Measurements from ENCODE around the gene TMEM8B.

TMEM8B gene

DNA sequence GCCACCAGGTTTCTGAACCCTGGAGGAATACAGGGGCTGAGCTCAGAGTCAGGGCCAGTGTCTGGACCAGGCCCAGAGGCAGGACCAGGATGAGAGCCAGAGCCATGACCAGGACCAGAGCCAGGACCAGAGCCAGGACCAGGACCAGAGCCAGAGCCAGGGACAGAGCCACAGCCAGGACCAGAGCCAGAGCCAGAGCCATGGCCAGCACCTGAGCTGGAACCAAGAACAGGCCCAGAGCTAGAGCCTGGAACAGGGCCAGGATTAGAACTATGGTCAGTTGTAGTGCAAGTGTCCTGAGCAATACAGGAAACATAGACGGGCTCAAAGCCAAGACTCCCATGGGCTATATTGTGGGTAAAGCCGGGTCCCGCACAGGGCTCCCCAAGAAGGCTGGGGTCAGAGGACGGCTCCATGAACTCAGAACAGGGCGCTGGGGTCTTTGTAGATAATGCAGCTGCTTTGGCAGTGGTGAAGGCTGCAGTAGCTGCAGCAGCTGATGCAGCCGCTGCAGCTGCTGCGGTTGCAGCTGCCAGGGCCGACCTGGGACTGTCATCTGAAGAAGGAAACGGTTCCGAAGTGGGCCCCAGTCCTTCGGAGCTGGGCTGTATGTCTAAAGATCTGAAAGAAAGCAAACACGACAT lies 17.5 kb upstream of the TMEM8B start:
- no peak for DNase-seq

DNA sequence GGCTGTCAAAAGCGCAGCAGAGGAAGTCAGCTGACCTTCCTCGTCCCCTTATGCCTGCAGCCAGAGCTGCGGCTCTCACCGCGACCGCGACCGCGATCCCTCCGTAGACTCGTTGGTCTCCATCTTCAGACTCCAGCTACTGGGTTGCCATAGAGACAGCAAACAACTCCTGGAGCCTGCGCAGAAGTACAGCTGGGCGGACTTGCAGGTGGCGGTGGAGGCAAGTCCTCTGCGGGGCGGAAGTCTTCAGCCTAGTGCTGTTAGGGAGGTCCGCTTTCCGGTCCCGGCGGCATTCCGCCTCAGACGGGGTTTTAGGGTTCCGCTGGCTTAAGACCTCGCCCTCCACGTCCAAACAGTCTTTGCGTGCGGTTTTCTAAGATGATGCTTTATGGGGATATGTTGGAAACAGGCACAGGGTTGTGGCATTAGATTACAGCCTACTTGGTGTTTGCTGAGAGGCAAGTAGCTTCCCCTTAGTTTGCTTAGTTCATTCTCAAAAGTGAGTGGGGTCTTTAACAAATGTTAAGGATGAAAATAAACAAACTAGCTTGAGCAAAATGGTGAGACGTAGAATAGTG lies 16.9 kb upstream of the TMEM8B start, which contains the start of gene SPAG8:
SPAG8 (minus strand) TSS at position 238 of the 578 bp plus-strand sequence; CDS start at position 123, 115 bp downstream.
- DNase-seq = peak; percentile 88

- DNase-seq = no peak
These were observed 15.5 kb upstream of the TMEM8B start for GRCh38 chr9:35813434-35814105.

- DNase-seq = no peak
These were observed 14.8 kb upstream of the TMEM8B start for GRCh38 chr9:35814106-35814840.

DNA sequence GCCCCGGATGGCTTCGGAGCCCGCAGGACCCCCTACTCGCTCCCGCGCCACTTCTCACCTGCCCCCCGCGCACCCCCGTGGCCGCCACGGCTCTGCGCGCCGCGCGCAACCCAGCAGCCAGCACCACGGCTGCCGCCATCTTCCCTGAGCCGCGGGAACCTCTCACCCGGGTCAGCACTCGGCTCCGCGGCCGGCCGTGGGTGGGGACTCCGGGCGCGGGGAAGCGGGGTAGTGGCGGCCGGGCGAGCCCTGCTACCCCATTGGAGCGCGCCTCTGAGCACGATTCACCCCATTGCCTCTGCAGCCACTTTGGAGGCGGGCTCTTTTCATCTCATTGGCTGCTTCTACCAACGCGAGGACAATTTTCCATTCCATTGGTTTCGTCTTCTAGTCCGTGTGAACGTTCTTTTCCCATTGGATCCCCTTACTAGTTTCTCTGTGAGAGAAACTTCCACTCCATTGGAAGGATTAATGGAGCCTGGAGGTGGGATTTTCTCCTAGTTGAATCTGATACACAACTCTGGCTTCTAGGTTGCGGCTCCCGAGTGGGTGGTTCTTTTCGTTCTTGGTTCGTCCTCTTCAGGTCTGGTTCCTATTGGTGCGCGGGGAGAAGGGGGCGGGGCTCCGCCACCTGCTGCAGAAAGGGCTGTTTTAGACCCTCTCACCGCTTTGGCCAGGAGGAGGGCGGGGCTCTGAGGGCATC lies 14.0 kb upstream of the TMEM8B start, which contains the start of gene HINT2:
HINT2 (minus strand) TSS at position 202 of the 703 bp plus-strand sequence; CDS start at position 139, 63 bp downstream.
- DNase-seq = peak; percentile 96

GRCh38 chr9:35816708-35817107 lies 12.3 kb upstream of the TMEM8B start:
- DNase-seq = no peak

DNA sequence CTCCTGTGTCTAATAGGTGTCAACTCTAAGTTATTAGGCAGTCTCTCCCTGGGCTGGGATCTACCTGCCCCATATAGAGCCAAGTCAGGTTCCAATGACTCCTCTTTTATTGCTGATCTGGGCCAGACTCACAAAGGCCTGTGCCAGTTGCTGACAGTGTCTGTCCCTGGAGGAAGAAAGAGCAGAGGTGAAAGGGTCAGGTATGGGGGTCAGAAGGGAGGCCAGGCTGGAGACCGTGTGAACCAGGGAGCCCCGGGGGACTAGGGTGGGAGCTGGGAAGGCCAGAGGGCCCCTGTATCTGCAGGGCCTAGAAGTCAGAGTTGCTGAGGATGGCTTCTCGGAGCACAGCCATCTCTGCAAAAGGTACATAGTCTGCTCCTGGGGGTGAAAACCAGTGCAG lies 10.7 kb upstream of the TMEM8B start:
- no peak for DNase-seq

DNA sequence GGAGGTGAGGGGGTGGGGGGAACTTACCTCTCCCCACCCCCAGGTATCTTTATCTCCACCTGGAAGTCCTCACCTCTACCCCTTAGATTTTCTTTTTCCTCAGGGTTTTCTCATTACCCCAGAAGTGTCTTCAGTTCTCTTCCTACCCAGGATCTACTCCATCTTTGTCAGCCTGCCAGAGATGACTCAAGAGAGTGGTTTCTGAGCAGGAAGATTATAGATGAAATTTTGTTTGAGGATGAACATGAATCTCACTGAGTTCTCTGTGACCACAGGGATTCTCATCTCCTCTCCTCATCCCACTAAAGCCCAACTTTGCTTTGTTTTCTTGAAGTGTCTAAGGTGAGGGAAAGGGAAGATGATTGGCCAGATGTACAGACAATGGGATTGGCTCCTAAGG lies 9.0 kb upstream of the TMEM8B start:
- DNase-seq = no peak

DNA sequence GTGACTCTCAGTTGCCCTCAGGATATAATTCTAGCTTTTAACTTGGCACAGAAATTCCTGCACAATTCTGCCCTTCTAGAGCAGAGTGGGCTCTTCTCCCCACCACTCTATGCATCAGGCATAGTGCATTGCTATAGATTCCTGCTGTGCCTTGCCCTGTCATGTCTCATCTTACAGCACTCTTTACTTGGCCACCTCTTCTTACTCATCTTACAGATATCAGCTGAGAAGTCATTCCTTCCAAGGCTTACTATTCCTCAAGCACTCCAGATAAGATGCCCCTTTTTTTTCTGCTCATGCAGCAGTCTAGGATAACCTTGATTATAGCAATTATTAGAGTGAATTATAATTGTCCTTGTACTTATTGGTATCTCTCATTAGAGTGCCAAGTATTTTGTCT lies 6.1 kb upstream of the TMEM8B start:
- no peak for DNase-seq

DNA sequence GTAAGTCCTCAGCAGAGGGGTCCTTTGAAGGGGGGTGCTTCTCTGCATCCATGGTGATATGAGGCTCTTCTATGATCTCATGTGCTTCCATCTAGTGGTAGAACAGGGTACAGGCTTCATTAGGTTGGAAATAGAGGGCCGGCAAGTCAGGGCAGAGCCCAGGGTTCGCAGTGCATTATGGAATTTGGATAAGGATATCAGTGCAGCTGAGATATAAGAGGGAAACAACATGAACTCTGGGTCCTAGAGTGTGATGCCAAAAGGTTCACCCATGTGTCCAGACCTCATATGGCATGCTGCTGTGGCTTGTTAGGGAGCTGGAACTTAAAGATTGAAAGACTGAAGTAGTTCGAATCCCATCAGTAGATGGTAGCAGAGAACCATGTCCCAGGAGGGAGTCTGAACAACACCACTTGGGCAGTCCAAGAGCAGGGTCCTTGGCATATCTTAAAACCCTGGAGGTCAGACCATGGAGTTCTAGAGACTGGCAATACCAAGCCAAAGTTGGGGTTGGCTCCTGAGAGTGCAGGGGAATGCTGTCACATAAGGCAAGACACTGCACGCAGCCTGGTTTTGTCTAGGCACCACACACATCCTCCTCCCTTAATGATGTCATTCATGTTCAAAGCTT lies 2.8 kb upstream of the TMEM8B start:
- DNase-seq = no peak

DNA sequence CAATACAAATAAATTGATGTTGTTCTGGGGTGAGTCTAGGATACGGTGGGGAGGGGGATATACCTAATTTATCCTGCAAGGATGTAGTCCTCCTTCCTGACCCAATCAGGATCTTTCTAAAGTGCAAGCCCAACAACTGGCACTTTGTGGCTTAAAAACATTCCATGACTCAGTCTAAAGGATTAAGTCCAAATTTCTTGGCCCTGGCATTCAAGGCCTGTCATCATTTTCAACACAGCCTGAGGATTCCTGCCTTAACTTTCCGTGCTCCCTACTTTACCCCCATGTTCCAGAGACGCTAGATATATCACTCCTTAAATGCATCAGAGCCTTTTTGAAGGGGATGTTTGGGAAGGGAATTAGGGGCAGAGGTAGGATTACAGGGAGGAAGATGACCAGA lies 1.5 kb upstream of the TMEM8B start:
- DNase-seq = no peak

GRCh38 chr9:35828716-35829083 lies 328 bp upstream of the TMEM8B start, which contains the start of gene FAM221B:
Gene FAM221B (minus strand): TSS chr9:35828732. CDS start chr9:35826161, 2,571 bp downstream.
- peak; percentile 44 for DNase-seq

DNA sequence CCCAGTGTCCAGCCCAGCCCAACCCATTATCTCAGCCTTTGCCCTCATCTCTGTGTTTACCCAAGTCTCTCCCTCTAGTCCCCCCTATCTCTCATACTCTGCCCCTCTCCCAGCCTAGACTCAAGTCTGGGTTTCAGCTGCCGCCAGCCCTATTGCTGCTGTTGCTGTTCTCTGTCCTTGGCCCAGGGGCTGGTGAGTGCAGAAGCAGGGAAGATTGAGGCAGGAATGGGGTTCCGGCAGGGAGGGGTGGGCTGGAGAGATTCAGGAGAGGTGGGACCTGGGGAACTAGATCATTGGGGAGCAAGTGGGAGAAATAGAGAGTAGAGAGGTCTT lies 702 bp downstream of the TMEM8B start:
- no peak for DNase-seq

DNA sequence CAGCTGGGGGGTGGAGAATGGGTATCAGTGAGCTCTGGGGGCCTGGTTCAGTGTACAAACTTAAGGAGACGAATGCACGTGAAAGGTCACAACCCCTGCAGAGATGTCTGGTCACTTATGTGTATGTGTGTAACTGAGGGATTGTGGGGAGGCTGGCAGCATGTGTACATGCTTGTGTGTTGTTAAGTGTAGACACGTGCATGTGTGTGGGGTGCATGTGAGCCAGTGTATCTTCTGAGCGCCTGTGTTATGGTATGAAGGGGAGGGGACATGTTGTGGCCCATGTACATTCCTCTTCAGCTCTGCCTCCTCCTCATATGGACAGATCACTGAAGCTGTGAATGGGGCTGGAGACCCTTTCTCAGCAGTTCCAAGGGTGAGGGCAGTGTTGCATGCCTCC lies 2.0 kb downstream of the TMEM8B start:
- no peak for DNase-seq

- no peak for DNase-seq
These were observed 3.8 kb downstream of the TMEM8B start for GRCh38 chr9:35832814-35833213.

- no peak for DNase-seq
These were observed 5.5 kb downstream of the TMEM8B start for GRCh38 chr9:35834260-35835215.

GRCh38 chr9:35835216-35835632 lies 6.2 kb downstream of the TMEM8B start:
- DNase-seq = no peak

- DNase-seq = no peak
These were observed 6.7 kb downstream of the TMEM8B start for GRCh38 chr9:35835766-35836165.

DNA sequence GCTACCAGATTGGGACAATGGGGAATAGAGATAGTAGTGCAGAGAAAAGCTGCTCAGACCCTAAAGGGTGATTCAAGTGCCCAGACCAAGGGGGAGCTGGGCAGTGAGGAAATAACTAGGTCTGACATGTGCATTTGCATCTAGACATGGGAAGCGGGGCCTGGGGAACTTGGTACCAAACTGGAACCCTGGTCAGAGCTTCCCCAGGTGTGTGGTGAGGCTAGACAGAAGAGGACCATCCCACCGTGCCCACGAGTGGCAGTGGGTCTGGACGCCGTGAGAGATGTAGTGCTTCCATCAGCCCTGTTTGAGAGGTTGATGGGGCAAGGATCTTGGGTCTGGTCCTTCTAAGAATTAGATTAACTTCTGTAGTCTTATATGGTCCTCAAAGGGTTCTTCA lies 7.6 kb downstream of the TMEM8B start:
- DNase-seq = no peak

GRCh38 chr9:35839926-35840325 lies 10.9 kb downstream of the TMEM8B start:
- no peak for DNase-seq

Measured in activated CD4-positive, CD25-positive, alpha-beta regulatory T cell treated with anti-CD3 and anti-CD28 coated beads, Interleukin-2, amount 50 U/mL, for 72 hours (primary cell).